ENCODE measurements around the gene TCF12.

Gene TCF12

GRCh38 chr15:57183614-57184344, 265.3 kb downstream of the TCF12 start:
- no peak for DNase-seq

GRCh38 chr15:57184502-57184901, 266.1 kb downstream of the TCF12 start:
- DNase-seq, result no peak

GRCh38 chr15:57185507-57186074, 267.1 kb downstream of the TCF12 start:
- DNase-seq, result no peak

- no peak for DNase-seq
Measured at GRCh38 chr15:57189466-57189865, 271.0 kb downstream of the TCF12 start.

- DNase-seq, result no peak
Measured at GRCh38 chr15:57190208-57190607, 271.8 kb downstream of the TCF12 start.

- DNase-seq, result no peak
Measured at GRCh38 chr15:57193161-57193560, 274.7 kb downstream of the TCF12 start.

- DNase-seq, result no peak
Measured at GRCh38 chr15:57195326-57195725, 276.9 kb downstream of the TCF12 start.

GRCh38 chr15:57196865-57197264, 278.4 kb downstream of the TCF12 start:
- no peak for DNase-seq

GRCh38 chr15:57198131-57198530, 279.7 kb downstream of the TCF12 start:
- no peak for DNase-seq

- no peak for DNase-seq
Measured at GRCh38 chr15:57198654-57199291, 280.3 kb downstream of the TCF12 start.

GRCh38 chr15:57201578-57201977, 283.1 kb downstream of the TCF12 start:
- DNase-seq, result no peak

GRCh38 chr15:57203906-57204305, 285.5 kb downstream of the TCF12 start:
- no peak for DNase-seq

GRCh38 chr15:57205027-57205855, 286.8 kb downstream of the TCF12 start:
- DNase-seq, result no peak

GRCh38 chr15:57205996-57206395, 287.6 kb downstream of the TCF12 start:
- DNase-seq, result no peak

- no peak for DNase-seq
Measured at GRCh38 chr15:57213862-57214261, 295.4 kb downstream of the TCF12 start.

GRCh38 chr15:57215326-57215725, 296.9 kb downstream of the TCF12 start:
- DNase-seq, result no peak

GRCh38 chr15:57215881-57216280, 297.4 kb downstream of the TCF12 start:
- no peak for DNase-seq

GRCh38 chr15:57216288-57216687, 297.8 kb downstream of the TCF12 start:
- no peak for DNase-seq

GRCh38 chr15:57217778-57218598, 299.5 kb downstream of the TCF12 start:
- no peak for DNase-seq

GRCh38 chr15:57218826-57219576, 300.6 kb downstream of the TCF12 start:
- no peak for DNase-seq

GRCh38 chr15:57220205-57220604, 301.8 kb downstream of the TCF12 start:
- DNase-seq, result no peak

GRCh38 chr15:57221134-57221533, 302.7 kb downstream of the TCF12 start:
- DNase-seq, result no peak

Data from T-helper 9 cell (primary cell).